ENCODE measurements around the gene VANGL1. TPM values are rescaled to one million over a fixed set of nuclear protein-coding genes. Genes with fewer than 3 reads are reported as not detected.
A peak's percentile ranks its signal among the peaks of the same experiment; 100 is the strongest.

VANGL1 gene
- total and polyA plus RNA-seq, 2 of the 8 experiments (the other 6 are each of a cell fraction or from before 2014, with no cell fraction given) = 9.4 to 13.4 TPM

DNA sequence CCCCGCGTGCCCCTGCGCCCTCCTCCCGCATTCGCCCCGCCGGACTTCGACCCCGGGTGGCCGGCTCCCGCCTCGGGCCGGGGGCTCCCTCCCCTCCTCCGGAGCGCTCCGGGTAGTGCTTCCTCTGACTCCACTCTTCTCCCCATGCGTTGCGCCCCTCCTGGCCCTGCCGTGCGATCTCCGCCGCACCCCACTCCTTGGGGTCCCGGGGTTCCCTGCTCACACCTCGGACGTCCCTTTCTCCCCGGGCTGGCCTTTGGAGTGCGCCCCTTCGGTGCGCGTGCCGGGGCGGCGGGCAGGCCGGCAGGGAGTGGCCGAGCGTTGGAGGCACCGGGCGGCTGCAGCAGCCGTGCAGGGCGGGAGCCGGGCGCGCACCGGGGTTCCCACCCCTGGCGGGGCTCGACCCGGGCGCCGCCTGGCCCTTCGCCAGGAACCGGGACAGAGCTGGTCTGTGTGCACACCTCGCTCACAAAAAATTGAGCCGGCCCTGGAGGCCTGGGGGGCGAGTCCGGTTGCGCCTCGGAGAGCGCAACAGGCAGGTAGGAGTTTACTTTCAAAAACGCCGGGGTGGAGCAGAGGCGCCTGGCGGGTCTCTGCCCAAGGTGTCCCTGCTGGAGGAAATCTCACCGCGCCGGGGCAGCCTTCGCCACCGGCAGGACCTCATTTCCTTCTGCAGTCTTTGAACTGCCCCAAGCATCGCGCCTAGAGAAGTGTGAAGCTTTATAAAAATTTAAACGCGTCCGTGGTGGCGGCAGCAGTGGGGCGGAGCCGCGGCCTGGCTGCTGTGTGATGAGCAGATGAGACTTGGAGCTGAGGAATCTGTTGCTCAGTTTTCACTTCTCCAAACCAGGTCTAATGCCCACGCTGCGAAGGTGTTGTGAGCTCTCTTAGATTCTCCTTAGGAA lies 650 bp downstream of the VANGL1 start:
- peak overlapping the region; percentile 54 for H3K56ac ChIP-seq (replicated peaks; ENCODE audit: insufficient read length, low read depth, low read length)
- H3K36me3 ChIP-seq (ENCODE audit: control insufficient read depth in 2 of 4, insufficient read depth in 4 of 4, low read length in 3 of 4) = no peaks in the 10 kb centered on the region
- H4K8ac ChIP-seq (ENCODE audit: extremely low read depth, insufficient read depth, low read length) = peak overlapping the region; percentile 87
- H3K79me2 ChIP-seq (ENCODE audit: control insufficient read depth in 1 of 2, insufficient read depth in 2 of 2, low read length in 2 of 2) = peaks cover 7 to 47% of the 10 kb centered on the region in 2 experiments; a peak in 3 of 4 replicates
- peaks cover 0 to 10% (median 5%) of the 10 kb centered on the region in 4 experiments; a peak in 4 of 7 replicates for H3K4me1 ChIP-seq (replicated peaks in 1 of 4; ENCODE audit: control insufficient read depth in 3 of 4, insufficient read depth in 4 of 4, low read length in 3 of 4)
- peak overlapping the region; percentile 83 for H3K18ac ChIP-seq (ENCODE audit: extremely low read depth, low read length)
- H3K4ac ChIP-seq (replicated peaks; ENCODE audit: insufficient read length, low read depth, low read length) = no peak overlapping the region
- WGBS, 2 experiments (ENCODE audit: extremely low coverage in 1 of 2, insufficient coverage in 1 of 2, insufficient read length in 1 of 2, insufficient replicate concordance in 2 of 2, low coverage in 1 of 2, low lambda C conversion rate in 2 of 2, missing lambda C conversion rate in 1 of 2) = 2% methylated on average over 51 of the region's 78 CpGs; no CpG with 5 or more reads in 1 of the 2 experiments
- H2BK15ac ChIP-seq (ENCODE audit: low read length) = no peak overlapping the region
- no peak overlapping the region for H2AFZ ChIP-seq (ENCODE audit: low read length)
- H4K20me1 ChIP-seq (replicated peaks in 1 of 2; ENCODE audit: control insufficient read depth in 1 of 2, insufficient read depth in 2 of 2, low read length in 2 of 2) = peaks cover 0 to 2% of the 10 kb centered on the region in 2 experiments
- H2BK12ac ChIP-seq (ENCODE audit: low read depth, low read length) = 0 out of 2 replicates have a peak overlapping the region, but pooled peaks have one; percentile 6
- no peak overlapping the region for H4K5ac ChIP-seq (ENCODE audit: insufficient read length, low read depth, low read length)
- DNase-seq (ENCODE audit: low read depth in 1 of 2, low spot score in 2 of 2) (peak in 1 of 2 experiments; percentile 69), FAIRE-seq (no peak)
- peak overlapping the region; percentile 19; the same call in 1 of the 2 replicates for H3K27ac ChIP-seq (ENCODE audit: low read depth, low read length)
- no peak overlapping the region for H2AK5ac ChIP-seq (ENCODE audit: low read depth, low read length)
- H2BK20ac ChIP-seq (ENCODE audit: low read length) = no peak overlapping the region
- H3K9ac ChIP-seq (replicated peaks in 1 of 4; ENCODE audit: extremely low read depth in 1 of 4, low read depth in 3 of 4, low read length in 3 of 4) = peak overlapping the region; percentile 13 to 81 (median 60); a peak in 6 of 7 replicates
- H3K4me2 ChIP-seq (ENCODE audit: insufficient read depth in 1 of 2, low read depth in 2 of 2, low read length in 2 of 2) = peak overlapping the region; percentile 61 to 78
- ChIA-PET POLR2A (ENCODE audit: partially characterized antibody) (interaction anchor here (0.6 to 2.5 kb wide), 3 partner anchors 10 to 113 kb away, joined by 3 to 10 read pairs (median 3); no protein-coding TSS in a partner anchor), CTCF (ENCODE audit: partially characterized antibody) (interaction anchor here (1.0 to 1.7 kb wide), 6 partner anchors 8 to 468 kb away, joined by 3 to 7 read pairs (median 4); no protein-coding TSS in a partner anchor)
- H3K27me3 ChIP-seq (replicated peaks in 1 of 4; ENCODE audit: control insufficient read depth in 3 of 4, extremely low read depth in 1 of 4, insufficient read depth in 3 of 4, low read length in 3 of 4) = no peaks in the 10 kb centered on the region; a peak in 2 of 7 replicates
- H3K9me3 ChIP-seq (ENCODE audit: insufficient read depth in 2 of 2, low read depth in 1 of 2, low read length in 1 of 2) = peaks cover 6 to 9% of the 10 kb centered on the region in 2 experiments; a peak in 2 of 4 replicates
- no peak overlapping the region for H3K23ac ChIP-seq (ENCODE audit: insufficient read length)
- H4K91ac ChIP-seq (replicated peaks; ENCODE audit: insufficient read length, low read length) = no peak overlapping the region
- 0 out of 2 replicates have a peak, but pooled peaks cover 3% of the 10 kb centered on the region for H3K79me1 ChIP-seq (ENCODE audit: low read depth, low read length)
- H3K14ac ChIP-seq (ENCODE audit: insufficient read length) = no peak overlapping the region
- peak overlapping the region; percentile 67 to 98 (median 72) for H3K4me3 ChIP-seq (ENCODE audit: extremely low read depth in 1 of 4, insufficient read depth in 2 of 4, low read depth in 3 of 4, low read length in 4 of 4)
- H3K23me2 ChIP-seq (ENCODE audit: low read depth, low read length) = peaks cover 8% of the 10 kb centered on the region
- no peak overlapping the region for H2BK5ac ChIP-seq (ENCODE audit: low read depth, low read length)
- H2BK120ac ChIP-seq (replicated peaks; ENCODE audit: low read depth, low read length) = no peak overlapping the region
- peak; percentile 11; the same call in 1 of the 2 replicates for TF ChIP-seq TBP (IDR thresholded peaks at IDR 0.05; ENCODE audit: low read depth, low read length)
- peak; percentile 98 for TF ChIP-seq KDM4A (IDR thresholded peaks at IDR 0.05; ENCODE audit: low read depth, low read length, severe bottlenecking)
- no peak for TF ChIP-seq KDM1A (IDR thresholded peaks at IDR 0.05; ENCODE audit: borderline replicate concordance, low read length)
- peak in 1 of 2 experiments; percentile 9; a peak in 2 of 4 replicates for TF ChIP-seq RAD21 (IDR thresholded peaks at IDR 0.05 in 1 of 2, conservative IDR thresholded peaks at IDR 0.05 in 1 of 2; ENCODE audit: low read depth in 2 of 2, low read length in 2 of 2)
- TF ChIP-seq TEAD4 (IDR thresholded peaks at IDR 0.05; ENCODE audit: low read depth, low read length) = no peak
- TF ChIP-seq EGR1 (IDR thresholded peaks at IDR 0.05; ENCODE audit: borderline replicate concordance, low read depth, low read length) = no peak
- TF ChIP-seq CTBP2 (IDR thresholded peaks at IDR 0.05; ENCODE audit: borderline replicate concordance, insufficient read depth, insufficient read length, low read length) = peak; percentile 16
- TF ChIP-seq, protein P1, sequence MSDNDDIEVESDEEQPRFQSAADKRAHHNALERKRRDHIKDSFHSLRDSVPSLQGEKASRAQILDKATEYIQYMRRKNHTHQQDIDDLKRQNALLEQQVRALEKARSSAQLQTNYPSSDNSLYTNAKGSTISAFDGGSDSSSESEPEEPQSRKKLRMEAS (IDR thresholded peaks at IDR 0.05) = 0 out of 2 replicates have a peak, but pooled peaks have one; percentile 29
- 0 out of 4 replicates have a peak, but pooled peaks of 1 of the 2 experiments have one; percentile 26 for TF ChIP-seq SIN3A (conservative IDR thresholded peaks at IDR 0.05 in 1 of 2, IDR thresholded peaks at IDR 0.05 in 1 of 2; ENCODE audit: low read depth in 1 of 2, low read length in 2 of 2)

Measured in H1 (cell line).